Measurements from ENCODE around the gene MARVELD1.
"Not testable (repeated sequence)": the region's sequence is repeated elsewhere in the genome, so short reads cannot be mapped to it uniquely, and the experiment has no call there.

The MARVELD1 gene

DNA sequence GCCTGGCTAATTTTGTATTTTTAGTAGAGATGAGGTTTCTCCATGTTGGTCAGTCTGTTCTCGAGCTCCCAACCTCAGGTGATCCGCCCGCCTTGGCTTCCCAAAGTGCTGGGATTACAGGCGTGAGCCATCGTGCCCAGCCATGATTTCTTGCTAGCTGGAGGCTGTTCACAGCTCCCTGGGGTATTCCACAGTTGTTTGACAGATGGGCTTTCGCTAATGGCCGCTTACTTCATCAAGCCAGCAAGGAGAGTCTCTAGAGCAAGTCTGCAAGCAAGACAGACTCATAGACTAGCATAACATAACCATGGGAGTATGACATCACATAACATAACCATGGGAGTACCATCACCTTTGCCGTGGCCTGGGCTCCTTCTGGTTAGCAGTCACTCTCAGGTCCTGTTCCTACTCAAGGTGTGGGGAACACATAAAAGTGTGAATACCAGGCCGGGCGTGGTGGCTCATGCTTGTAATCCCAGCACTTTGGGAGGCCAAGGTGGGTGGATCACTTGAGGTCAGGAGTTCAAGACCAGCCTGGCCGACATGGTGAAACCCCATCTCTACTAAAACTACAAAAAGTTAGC is 15.4 kb upstream of the MARVELD1 start:
- DNase-seq = not testable (repeated sequence)

GRCh38 chr10:97701438-97702069 is 12.0 kb upstream of the MARVELD1 start:
- DNase-seq = peak; percentile 29

DNA sequence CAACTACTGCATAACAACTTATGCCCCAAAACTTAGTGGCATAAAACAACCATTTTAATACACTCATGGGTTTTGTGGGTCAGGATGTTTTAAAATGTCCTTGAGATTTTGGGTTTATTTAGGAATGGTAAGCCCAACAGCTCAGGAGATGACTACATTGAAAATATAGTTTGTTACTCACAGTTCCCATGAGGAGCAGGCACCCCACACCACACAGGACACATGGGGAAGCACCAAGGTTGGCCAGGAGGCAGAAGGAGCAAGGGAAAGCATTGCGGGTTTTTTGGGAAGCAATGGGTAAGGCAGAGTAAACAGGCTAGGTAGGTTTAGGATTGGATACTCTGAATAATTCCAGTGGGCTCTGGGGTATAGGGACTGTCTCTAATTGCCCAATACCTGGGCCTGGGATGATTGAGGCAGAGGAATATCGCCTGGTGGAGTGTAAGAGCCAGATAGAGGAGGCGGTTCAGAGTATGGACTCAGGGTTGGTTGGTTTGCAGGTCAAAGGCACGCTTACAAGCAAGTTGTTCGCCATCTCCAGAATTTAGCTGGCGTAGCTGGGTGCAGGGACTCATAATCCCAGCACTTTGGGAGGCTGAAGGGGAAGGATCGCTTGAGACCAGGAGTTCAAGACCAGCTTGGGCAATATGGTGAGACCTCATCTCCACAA is 10.0 kb upstream of the MARVELD1 start:
- no peak for DNase-seq

DNA sequence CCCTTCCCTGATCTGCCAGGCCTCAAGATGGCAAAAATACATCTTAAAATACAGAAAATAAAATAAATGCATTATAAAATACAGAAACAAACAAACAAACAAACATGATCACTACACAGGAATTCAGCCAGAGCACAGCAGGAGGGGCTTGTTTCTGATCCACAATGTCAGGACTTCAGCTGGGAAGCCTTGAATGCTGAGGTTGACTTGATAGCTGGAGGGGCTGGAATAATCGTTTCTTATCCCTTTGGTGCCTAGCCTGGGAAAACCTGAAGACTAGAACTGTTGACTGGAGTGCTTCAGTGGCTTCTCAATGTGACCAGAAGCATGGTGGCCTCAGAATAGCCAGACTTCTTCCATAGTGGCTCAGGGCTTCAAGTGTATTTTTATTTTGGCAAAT is 9.2 kb upstream of the MARVELD1 start:
- DNase-seq = no peak

- no peak for DNase-seq
Observed at GRCh38 chr10:97705006-97705670, 8.4 kb upstream of the MARVELD1 start.

DNA sequence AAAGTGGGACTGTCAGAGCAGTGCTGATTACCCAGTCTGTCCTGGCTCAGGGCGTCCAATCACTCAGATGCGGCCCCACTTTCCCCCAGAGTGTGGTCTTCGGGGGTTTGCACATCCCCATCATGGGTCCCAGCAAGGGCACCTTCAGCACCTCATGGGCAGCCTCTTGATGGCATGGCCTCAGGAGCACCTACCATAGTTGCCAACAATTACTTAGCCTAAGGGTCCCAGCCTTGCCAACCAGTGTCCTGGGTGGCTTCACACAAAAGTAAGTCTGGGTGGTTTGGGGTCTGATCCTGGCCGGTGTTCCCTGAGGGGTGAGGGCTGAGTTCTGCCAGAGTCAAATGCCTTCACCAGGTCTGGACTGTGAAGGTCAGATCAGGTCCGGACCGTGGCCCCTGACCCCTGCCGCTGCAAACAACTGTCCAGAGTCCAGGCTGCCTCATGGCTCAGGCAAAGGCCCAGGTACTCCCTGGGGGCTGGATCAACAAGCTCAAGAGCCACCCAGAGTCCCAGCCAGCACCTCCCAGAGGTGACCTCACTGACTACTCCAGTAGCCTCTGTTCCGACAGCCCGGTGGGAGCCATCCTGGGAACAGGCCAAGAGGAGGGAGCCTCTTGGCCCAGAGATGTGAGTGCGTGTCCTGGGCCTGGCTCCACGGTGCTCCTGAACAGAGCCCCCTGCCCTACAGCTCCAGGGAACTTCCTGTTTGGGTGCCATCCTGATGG is 6.2 kb upstream of the MARVELD1 start:
- DNase-seq = no peak

- no peak for DNase-seq
Observed at GRCh38 chr10:97708167-97708566, 5.4 kb upstream of the MARVELD1 start.

DNA sequence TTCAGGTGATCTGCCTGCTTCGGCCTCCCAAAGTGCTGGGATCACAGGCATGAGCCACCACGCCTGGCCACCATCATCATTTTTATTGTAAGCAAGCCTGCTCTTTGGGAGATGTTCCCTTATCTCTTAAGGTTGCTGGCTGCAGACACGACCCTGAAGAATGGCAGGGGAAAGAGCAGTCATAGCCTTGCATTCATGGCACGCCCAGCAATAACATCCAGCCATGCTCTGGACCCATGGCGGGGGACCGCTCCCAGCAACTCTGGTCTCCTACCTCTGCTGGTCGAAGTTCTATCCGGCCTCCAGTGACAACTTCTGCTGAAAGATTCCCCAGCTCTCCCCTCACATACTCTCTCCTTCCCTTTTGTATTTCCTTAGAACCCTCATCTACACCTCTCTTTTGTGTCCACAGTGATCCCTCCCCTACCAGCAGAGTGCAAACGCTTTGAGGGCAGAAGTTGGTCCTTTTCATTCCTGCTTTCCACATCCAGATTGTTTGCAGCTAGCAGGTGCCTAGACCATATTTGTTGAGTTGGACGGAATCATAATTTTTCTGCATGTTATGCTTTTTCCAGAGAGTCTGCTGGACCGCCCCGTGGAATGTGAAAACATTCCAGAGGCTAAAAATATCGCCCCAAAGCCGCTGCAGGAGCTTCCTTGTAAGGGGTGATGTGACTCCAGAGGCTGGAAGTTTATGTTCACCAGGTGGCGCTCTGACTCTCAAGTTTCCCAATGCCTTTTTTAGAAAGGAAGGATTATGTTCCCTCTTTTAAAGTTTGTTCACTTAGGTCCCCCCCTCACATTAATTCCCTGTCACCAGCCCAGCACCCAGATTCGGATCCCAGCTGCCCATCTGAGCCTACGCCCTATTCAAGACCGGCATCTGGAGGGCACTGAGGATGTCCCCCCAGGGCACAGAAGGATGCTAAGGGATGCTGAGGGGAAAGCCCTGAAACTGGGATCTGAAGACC is 4.3 kb upstream of the MARVELD1 start:
- DNase-seq = no peak

- no peak for DNase-seq
Observed at GRCh38 chr10:97711640-97712572, 1.6 kb upstream of the MARVELD1 start.

DNA sequence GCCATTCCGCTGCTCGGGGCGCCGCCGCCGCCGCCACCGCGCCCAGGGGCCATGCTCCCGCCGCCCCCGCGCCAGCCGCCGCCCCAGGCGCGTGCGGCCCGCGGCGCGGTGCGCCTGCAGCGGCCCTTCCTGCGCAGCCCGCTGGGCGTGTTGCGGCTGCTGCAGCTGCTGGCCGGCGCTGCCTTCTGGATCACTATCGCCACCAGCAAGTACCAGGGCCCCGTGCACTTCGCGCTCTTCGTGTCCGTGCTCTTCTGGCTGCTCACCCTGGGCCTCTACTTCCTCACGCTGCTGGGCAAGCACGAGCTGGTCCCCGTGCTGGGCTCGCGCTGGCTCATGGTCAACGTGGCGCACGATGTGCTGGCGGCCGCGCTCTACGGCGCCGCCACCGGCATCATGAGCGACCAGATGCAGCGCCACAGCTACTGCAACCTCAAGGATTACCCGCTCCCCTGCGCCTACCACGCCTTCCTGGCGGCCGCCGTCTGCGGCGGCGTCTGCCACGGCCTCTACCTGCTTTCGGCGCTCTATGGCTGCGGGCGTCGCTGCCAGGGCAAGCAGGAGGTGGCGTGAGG is 383 bp downstream of the MARVELD1 start:
- DNase-seq = peak; percentile 9

DNA sequence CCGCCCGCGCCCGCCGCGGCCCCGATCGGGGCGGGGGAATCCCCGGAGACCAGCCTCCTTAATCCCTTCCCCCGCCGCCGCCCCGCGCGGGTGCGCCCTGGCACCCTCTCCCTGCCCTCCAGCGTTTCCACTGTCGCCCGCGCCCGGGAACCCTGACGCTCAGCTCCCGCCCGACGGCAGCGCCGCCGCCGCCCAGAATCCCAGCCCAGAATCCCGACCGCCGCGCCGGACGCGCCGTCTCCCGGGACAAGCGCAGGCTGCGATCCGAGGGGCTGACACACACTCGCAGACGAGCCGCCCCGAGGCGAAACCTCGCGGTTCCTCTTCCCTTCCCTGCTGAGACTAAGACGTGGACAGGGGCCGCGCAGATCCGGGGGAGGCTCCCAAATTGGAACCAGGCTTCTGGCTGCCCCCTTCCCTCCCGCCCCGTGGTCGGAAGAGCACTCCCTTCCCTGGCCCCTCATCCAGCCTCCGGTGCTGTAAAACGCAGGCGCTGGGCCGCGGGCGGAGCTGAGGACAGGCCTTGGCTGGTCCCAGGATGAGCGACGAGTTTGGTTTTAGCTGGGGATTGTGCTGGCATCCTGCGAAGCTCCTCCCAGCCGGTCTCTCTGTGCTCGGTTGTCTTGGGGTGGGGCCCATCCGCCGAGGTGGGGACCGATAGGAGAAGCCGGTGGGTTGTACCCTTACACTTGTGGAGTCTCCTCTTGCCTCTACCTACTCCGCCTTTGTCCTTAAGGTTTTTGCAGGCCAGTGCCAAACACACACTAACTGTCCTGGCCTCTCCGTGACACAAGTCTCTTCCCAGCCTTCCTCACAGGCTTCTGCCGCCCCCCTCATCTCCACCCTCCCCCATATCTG is 1.1 kb downstream of the MARVELD1 start:
- no peak for DNase-seq

DNA sequence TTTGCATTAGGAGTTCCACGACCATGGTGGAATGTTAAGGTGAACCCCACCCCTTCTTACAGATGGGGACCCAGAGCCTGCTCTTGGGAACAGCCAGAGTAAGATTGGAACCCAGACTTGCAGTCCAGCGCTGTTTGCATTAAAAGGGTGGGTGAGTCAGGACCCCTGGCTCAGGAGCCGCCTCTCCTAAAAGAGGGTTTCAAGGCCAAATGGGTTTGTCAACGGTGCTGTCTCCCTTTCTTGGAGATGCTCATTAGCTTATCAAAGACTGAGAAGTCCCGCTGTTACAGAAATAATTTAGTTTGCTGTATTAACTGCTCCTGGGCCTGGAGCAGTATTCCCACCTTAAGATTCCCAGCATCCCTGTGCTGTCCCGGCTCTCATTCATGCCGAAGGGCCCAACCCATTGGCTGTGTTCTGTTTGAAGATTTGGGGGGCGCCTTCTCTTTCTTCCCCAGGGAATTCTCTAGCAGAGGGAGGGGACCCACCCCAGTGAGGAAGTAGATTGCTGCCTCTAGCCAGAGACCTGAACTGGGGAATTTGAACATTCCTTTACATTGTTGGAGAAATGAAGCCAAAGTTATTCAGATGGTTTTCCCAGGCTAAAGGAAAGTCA is 1.8 kb downstream of the MARVELD1 start:
- no peak for DNase-seq

GRCh38 chr10:97717627-97718026 is 4.1 kb downstream of the MARVELD1 start:
- DNase-seq = no peak

- no peak for DNase-seq
Observed at GRCh38 chr10:97718178-97718577, 4.6 kb downstream of the MARVELD1 start.

GRCh38 chr10:97718659-97719142 is 5.2 kb downstream of the MARVELD1 start:
- DNase-seq = peak; percentile 47

DNA sequence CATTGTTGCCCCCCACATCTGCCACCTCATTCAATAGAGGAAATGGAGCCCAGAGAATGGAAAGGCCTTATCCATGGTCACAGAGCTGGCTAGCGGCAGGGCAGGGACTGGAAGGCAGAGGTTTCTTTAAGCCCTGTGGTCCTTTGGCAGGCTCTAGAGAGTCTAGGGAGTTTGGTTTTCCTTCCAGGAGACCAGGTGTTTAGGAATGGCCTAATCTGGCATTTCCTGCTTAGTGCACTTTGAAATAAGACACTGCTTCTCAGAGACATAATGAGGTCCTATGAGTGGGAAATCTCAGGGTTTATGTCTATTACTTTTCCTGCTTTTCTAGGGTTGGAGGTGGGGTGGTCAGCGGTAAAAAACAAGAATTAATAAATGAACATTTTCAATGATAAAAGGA is 6.1 kb downstream of the MARVELD1 start:
- no peak for DNase-seq

DNA sequence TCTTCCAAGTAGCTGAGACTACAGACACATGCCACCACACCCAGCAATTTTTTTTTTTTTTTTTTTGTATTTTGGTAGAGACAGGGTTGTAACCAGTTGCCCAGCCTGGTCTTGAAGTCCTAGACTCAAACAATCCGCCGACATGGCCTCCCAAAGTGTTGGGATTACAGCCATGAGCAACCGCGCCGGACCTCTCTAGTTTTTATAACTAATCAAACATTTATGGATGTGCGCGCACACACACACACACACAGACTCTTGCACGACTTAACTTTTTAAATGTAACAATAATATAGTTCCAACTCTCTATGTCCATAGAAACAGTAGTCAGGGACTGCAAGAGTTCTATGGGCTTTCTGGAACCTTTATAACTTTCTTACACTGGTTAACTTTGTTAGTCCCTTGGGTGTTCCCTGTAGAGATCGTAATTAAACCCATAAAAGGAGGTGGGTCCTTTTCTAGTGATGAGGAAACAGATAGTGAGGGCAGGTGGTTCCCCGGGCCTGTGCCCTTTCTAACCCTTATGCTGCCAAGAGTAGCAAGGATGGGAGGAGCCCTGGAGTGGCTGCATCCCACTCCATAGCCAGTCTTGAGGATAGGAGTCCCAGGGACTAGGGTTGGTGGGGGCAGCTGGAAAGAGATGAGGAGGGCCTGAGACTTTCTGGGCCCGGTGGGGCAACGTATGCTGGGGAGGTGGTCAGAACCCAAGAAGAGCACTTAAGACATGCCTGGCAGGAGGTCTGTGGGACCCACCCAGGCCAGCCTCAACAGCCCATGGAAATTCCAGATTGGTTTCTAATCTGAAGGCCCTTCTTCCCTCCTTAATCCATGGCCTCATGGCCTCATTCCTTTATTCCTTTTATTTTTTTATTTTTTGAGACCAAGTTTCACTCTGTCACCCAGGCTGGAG is 8.6 kb downstream of the MARVELD1 start:
- no peak for DNase-seq

- DNase-seq = no peak
Observed at GRCh38 chr10:97723001-97723400, 9.5 kb downstream of the MARVELD1 start.
